ENCODE data around the gene ABHD4. TPM values are rescaled to one million over a fixed set of nuclear protein-coding genes. Genes with fewer than 3 reads are reported as not detected.
A peak's percentile ranks its signal among the peaks of the same experiment; 100 is the strongest.

The ABHD4 gene
- total and polyA plus RNA-seq, 4 donors, result 9.0 to 32.9 (median 11.1) TPM

DNA sequence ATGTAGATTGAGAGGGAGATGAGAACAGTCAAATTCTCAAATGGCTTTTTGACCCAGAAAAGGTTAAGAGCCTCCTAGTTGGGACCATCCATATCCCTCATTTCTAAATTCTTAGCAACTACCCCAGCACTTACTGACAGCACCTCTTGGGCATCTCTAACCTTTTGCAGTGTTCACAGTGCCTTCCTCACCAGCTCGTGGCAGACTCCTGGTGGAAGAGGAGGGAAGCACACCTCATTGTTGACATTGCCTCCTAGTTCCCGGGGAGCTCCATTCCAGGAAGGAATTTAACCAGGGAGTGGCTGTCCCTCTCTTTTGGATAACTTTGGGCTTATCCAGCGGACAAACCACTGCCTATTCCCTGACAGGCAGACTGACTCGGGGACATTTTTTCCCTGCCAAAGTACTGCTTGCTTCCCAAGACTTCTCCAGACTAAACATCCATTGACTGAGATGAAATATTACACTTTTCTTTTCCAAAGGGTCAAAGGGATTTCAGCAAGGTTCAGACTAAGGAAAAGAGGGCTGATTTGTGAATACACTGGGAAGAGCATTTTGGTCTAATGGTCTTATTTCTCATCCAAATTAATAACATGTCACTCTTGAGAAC is 55.0 kb downstream of the ABHD4 start:
- Histone ChIP-seq H3K27me3 (ENCODE audit: control insufficient read depth in 4 of 4, insufficient read depth in 4 of 4, low read length in 3 of 4) (no peaks in the 10 kb centered on the region), H3K4me1 (ENCODE audit: control insufficient read depth in 4 of 4, insufficient read depth in 4 of 4, low read length in 3 of 4) (no peaks in the 10 kb centered on the region), H3K36me3 (ENCODE audit: control insufficient read depth in 4 of 4, insufficient read depth in 3 of 4, low read depth in 1 of 4, low read length in 3 of 4) (no peaks in the 10 kb centered on the region), H3K4me3 (ENCODE audit: low read depth in 1 of 3, low read length in 3 of 3) (no peak overlapping the region), H3K9me3 (ENCODE audit: control insufficient read depth in 4 of 4, low read length in 3 of 4) (no peaks in the 10 kb centered on the region), H3K27ac (ENCODE audit: low read depth in 1 of 2, low read length in 2 of 2) (no peak overlapping the region), H3K9ac (ENCODE audit: low read depth in 1 of 2, low read length in 2 of 2) (no peak overlapping the region)
- TF ChIP-seq NR2F2 (IDR thresholded peaks at IDR 0.05), result no peak
- no peak for TF ChIP-seq YY1 (IDR thresholded peaks at IDR 0.05)
- peak; percentile 56 for TF ChIP-seq FOXA2 (IDR thresholded peaks at IDR 0.05)
- peak; percentile 86 to 91 for TF ChIP-seq RAD21 (IDR thresholded peaks at IDR 0.05)
- TF ChIP-seq, protein P1, sequence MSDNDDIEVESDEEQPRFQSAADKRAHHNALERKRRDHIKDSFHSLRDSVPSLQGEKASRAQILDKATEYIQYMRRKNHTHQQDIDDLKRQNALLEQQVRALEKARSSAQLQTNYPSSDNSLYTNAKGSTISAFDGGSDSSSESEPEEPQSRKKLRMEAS (IDR thresholded peaks at IDR 0.05), result no peak
- TF ChIP-seq, protein P2, sequence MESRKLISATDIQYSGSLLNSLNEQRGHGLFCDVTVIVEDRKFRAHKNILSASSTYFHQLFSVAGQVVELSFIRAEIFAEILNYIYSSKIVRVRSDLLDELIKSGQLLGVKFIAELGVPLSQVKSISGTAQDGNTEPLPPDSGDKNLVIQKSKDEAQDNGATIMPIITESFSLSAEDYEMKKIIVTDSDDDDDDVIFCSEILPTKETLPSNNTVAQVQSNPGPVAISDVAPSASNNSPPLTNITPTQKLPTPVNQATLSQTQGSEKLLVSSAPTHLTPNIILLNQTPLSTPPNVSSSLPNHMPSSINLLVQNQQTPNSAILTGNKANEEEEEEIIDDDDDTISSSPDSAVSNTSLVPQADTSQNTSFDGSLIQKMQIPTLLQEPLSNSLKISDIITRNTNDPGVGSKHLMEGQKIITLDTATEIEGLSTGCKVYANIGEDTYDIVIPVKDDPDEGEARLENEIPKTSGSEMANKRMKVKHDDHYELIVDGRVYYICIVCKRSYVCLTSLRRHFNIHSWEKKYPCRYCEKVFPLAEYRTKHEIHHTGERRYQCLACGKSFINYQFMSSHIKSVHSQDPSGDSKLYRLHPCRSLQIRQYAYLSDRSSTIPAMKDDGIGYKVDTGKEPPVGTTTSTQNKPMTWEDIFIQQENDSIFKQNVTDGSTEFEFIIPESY (IDR thresholded peaks at IDR 0.05), result no peak
- TF ChIP-seq GABPA (IDR thresholded peaks at IDR 0.05 in 1 of 2, conservative IDR thresholded peaks at IDR 0.05 in 1 of 2), result no peak
- no peak for TF ChIP-seq JUND (IDR thresholded peaks at IDR 0.05)
- TF ChIP-seq SP1 (IDR thresholded peaks at IDR 0.05), result no peak
- no peak for TF ChIP-seq HNF4G (IDR thresholded peaks at IDR 0.05)
- TF ChIP-seq, protein P3, sequence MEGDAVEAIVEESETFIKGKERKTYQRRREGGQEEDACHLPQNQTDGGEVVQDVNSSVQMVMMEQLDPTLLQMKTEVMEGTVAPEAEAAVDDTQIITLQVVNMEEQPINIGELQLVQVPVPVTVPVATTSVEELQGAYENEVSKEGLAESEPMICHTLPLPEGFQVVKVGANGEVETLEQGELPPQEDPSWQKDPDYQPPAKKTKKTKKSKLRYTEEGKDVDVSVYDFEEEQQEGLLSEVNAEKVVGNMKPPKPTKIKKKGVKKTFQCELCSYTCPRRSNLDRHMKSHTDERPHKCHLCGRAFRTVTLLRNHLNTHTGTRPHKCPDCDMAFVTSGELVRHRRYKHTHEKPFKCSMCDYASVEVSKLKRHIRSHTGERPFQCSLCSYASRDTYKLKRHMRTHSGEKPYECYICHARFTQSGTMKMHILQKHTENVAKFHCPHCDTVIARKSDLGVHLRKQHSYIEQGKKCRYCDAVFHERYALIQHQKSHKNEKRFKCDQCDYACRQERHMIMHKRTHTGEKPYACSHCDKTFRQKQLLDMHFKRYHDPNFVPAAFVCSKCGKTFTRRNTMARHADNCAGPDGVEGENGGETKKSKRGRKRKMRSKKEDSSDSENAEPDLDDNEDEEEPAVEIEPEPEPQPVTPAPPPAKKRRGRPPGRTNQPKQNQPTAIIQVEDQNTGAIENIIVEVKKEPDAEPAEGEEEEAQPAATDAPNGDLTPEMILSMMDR (IDR thresholded peaks at IDR 0.05; ENCODE audit: low read depth, low read length, missing input control), result peak; percentile 89
- no peak for TF ChIP-seq EGR1 (IDR thresholded peaks at IDR 0.05; ENCODE audit: low read depth in 2 of 2)
- TF ChIP-seq FOXA1 (IDR thresholded peaks at IDR 0.05), result peak; percentile 55
- TF ChIP-seq RXRA (IDR thresholded peaks at IDR 0.05), result no peak
- TF ChIP-seq, protein P4, sequence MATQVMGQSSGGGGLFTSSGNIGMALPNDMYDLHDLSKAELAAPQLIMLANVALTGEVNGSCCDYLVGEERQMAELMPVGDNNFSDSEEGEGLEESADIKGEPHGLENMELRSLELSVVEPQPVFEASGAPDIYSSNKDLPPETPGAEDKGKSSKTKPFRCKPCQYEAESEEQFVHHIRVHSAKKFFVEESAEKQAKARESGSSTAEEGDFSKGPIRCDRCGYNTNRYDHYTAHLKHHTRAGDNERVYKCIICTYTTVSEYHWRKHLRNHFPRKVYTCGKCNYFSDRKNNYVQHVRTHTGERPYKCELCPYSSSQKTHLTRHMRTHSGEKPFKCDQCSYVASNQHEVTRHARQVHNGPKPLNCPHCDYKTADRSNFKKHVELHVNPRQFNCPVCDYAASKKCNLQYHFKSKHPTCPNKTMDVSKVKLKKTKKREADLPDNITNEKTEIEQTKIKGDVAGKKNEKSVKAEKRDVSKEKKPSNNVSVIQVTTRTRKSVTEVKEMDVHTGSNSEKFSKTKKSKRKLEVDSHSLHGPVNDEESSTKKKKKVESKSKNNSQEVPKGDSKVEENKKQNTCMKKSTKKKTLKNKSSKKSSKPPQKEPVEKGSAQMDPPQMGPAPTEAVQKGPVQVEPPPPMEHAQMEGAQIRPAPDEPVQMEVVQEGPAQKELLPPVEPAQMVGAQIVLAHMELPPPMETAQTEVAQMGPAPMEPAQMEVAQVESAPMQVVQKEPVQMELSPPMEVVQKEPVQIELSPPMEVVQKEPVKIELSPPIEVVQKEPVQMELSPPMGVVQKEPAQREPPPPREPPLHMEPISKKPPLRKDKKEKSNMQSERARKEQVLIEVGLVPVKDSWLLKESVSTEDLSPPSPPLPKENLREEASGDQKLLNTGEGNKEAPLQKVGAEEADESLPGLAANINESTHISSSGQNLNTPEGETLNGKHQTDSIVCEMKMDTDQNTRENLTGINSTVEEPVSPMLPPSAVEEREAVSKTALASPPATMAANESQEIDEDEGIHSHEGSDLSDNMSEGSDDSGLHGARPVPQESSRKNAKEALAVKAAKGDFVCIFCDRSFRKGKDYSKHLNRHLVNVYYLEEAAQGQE (IDR thresholded peaks at IDR 0.05), result no peak
- TF ChIP-seq, protein P5, sequence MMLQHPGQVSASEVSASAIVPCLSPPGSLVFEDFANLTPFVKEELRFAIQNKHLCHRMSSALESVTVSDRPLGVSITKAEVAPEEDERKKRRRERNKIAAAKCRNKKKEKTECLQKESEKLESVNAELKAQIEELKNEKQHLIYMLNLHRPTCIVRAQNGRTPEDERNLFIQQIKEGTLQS (IDR thresholded peaks at IDR 0.05), result no peak
- no peak for TF ChIP-seq TAF1 (conservative IDR thresholded peaks at IDR 0.05)
- no peak for TF ChIP-seq HNF4A (conservative IDR thresholded peaks at IDR 0.05)
- peak; percentile 57 for DNase-seq (ENCODE audit: low spot score)
- 6% methylated on average over 4 of the region's 4 CpGs for WGBS

Measured in liver (tissue), 9 donors.